ENCODE data around the gene GPD1. TPM values are rescaled to one million over a fixed set of nuclear protein-coding genes. Genes with fewer than 3 reads are reported as not detected.

Gene GPD1
- total RNA-seq, 1 donor: 0.36 TPM

DNA sequence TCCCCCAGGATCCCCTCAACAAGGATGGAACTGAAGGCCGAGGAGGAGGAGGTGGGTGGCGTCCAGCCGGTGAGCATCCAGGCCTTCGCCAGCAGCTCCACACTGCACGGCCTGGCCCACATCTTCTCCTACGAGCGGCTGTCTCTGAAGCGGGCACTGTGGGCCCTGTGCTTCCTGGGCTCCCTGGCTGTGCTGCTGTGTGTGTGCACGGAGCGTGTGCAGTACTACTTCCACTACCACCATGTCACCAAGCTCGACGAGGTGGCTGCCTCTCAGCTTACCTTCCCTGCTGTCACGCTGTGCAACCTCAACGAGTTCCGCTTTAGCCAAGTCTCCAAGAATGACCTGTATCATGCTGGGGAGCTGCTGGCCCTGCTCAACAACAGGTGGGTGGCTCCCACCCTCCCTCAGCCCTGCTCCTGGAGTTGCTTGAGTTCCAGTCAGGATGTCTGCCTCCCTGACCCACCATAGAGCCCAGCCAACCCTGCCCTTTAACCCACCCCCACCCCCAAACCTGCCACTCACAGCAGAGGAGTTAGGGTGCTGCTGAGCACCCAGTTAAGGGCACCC lies 45.0 kb upstream of the GPD1 start:
- TF ChIP-seq, protein P1, sequence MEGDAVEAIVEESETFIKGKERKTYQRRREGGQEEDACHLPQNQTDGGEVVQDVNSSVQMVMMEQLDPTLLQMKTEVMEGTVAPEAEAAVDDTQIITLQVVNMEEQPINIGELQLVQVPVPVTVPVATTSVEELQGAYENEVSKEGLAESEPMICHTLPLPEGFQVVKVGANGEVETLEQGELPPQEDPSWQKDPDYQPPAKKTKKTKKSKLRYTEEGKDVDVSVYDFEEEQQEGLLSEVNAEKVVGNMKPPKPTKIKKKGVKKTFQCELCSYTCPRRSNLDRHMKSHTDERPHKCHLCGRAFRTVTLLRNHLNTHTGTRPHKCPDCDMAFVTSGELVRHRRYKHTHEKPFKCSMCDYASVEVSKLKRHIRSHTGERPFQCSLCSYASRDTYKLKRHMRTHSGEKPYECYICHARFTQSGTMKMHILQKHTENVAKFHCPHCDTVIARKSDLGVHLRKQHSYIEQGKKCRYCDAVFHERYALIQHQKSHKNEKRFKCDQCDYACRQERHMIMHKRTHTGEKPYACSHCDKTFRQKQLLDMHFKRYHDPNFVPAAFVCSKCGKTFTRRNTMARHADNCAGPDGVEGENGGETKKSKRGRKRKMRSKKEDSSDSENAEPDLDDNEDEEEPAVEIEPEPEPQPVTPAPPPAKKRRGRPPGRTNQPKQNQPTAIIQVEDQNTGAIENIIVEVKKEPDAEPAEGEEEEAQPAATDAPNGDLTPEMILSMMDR (IDR thresholded peaks at IDR 0.05; ENCODE audit: insufficient read depth, low read length): no peak
- DNase-seq (ENCODE audit: low read depth): no peak
- H3K4me3 ChIP-seq (ENCODE audit: low read depth, low read length): no peak overlapping the region

DNA sequence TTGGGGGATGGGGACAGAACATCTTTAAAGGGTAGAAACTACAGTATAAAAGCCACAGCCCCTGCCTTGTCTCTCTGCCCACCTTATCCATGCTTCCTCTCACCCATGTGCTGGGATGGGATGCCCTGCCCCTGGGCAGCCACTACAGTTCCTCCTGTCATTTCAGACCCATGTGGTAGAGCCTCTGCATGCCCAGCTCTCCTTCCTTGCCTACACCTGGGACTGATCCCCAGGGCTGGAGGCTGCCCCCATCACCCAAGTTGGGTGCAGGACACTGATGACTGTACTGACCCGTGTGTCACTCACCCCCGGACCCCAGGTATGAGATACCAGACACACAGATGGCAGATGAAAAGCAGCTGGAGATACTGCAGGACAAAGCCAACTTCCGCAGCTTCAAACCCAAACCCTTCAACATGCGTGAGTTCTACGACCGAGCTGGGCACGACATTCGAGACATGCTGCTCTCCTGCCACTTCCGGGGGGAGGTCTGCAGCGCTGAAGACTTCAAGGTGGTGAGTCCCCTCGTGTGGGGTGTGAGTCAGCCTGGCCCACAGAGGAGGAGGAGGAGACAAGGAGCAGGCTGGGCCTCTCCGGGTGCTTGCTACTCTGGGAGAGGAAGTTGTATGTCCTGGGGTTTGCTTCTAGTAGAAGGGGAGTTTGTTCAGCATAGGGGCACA lies 44.2 kb upstream of the GPD1 start:
- no peak for DNase-seq (ENCODE audit: low read depth)
- TF ChIP-seq, protein P1 (IDR thresholded peaks at IDR 0.05; ENCODE audit: insufficient read depth, low read length): no peak
- no peak overlapping the region for H3K4me3 ChIP-seq (ENCODE audit: low read depth, low read length)

DNA sequence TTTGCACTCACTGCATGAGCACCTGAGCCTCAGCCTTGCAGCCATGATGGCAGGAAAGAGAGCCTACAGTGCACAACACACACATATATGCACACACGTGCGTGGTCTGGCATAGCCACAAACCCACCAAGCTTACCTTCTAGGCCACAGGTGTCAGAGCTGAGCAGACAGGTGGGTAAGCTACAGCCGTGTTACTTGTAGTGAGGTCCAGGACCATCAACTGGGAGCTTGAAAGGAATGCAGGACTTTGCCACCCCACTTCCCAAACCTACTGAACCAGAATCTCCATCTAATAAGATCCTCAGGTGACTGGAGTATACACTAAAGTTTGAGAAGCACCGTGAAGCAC lies 43.7 kb upstream of the GPD1 start:
- TF ChIP-seq, protein P1 (IDR thresholded peaks at IDR 0.05; ENCODE audit: insufficient read depth, low read length): no peak
- no peak for DNase-seq (ENCODE audit: low read depth)

DNA sequence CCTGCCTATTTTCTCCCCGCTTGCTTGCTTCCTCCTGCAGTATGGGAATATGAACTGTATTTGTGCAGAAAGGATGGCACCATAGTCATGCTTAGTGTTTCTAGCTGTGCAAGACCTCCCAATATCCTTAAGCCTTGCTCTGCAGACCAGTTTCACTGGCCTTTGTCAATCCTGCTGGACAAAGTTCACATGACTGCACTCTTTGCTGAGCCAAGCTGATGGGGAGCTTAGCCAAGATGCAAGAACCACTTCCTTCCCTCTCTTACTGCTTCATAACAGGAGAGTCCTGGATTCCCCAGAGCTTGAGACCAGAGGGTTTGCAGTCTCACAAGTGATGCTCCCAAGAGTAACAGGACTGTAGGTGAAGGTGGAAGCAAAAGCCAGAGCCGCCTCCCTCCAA lies 42.6 kb upstream of the GPD1 start:
- no peak overlapping the region for H3K4me3 ChIP-seq (ENCODE audit: low read depth, low read length)
- DNase-seq (ENCODE audit: low read depth): peak; percentile 46
- TF ChIP-seq, protein P1 (IDR thresholded peaks at IDR 0.05; ENCODE audit: insufficient read depth, low read length): no peak

More for the DNA sequence above, 43.7 kb upstream of the GPD1 start:
- H3K4me3 ChIP-seq (ENCODE audit: low read depth, low read length): no peak overlapping the region

DNA sequence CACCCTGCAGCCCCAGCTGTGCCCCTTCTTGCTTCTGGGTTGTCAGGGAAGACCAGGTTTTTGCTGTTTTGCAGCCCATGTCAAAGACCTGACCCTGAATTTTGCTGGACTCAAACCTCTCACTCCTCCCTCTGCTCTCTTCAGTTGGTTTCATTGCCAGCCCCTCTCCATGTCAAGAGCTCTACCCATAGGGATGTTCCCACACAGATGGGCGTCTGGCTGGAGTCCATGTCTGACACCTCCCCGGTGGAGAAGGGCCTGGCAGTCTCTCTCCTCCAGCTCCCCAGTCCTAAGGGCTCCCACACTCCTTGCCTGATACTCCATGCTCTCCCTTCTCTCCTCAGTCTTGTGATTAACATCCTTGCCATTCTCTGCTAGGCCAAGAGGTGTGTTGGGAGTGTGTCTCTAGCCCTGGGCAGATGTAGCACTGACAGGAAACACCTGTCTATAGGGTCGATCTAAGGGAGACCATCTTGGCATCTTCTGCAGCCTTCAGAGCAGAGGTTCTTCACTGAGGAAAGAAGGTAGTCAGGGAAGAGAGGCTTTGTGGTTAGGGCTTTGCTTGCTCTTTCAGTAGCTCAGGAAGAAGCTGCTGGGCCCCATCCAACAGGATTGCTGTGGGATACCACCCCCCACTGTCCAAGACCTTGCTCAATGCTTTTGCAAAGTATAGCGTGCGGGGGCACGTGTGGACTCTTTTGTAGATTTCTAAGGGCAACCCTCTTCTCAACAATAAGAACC lies 41.7 kb upstream of the GPD1 start:
- no peak overlapping the region for H3K4me3 ChIP-seq (ENCODE audit: low read depth, low read length)
- TF ChIP-seq, protein P1 (IDR thresholded peaks at IDR 0.05; ENCODE audit: insufficient read depth, low read length): no peak
- DNase-seq (ENCODE audit: low read depth): no peak

DNA sequence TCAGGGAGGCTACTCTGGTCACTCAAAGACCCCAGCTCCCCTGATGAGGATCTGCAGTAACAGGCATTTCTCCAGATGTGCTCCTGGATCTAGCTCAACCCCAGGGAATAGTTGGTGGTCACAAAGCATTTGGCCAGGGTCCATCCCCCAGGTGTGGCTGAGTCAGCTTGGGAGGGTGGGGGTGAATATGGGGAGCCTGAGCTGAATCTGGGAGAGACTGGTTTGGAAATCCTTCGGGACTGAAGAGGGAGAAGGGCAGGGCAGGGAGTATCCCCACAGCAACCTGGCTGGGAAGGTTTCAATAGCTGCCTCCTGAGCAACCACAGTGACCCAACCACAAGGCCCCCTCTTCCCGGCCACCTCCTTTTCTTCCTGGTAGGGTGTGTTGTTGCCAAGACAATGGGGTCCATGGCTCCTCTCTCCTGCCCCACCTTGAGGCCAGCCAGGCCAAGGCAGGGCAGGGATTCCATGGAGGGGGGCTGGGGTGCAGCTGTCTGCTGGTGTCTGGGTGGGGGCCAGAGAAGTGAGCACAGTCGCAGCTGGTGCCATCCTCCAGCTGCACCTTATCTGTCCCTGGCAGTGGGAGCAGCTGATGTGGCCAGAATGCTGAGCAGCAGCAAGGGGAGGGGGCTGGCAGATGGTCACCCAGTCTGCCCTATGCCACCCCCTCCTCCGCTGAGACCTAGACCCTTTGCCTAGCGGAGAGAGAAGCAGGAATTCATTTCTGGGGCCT lies 40.9 kb upstream of the GPD1 start:
- no peak for DNase-seq (ENCODE audit: low read depth)
- TF ChIP-seq, protein P1 (IDR thresholded peaks at IDR 0.05; ENCODE audit: insufficient read depth, low read length): no peak
- H3K4me3 ChIP-seq (ENCODE audit: low read depth, low read length): no peak overlapping the region

Measured in fibroblast of the aortic adventitia (primary cell).